ENCODE data around the gene LCN12. TPM values are rescaled to one million over a fixed set of nuclear protein-coding genes. Genes with fewer than 3 reads are reported as not detected.

The LCN12 gene
- total RNA-seq, 1 experiment from 2014 or later = not detected

GRCh38 chr9:136962163-136962562 is 10.1 kb downstream of the LCN12 start:
- H3K36me3 ChIP-seq = no peaks in the 10 kb centered on the region
- no peak overlapping the region for H3K4me3 ChIP-seq
- H3K27ac ChIP-seq = no peak overlapping the region
- H3K9me3 ChIP-seq (replicated peaks) = no peaks in the 10 kb centered on the region
- no peaks in the 10 kb centered on the region for H3K4me1 ChIP-seq (replicated peaks)
- H3K27me3 ChIP-seq (replicated peaks) = peaks cover 8% of the 10 kb centered on the region
- DNase-seq (ENCODE audit: low read depth in 1 of 2, low spot score in 2 of 2) = no peak

GRCh38 chr9:136962701-136963248 is 10.7 kb downstream of the LCN12 start:
- Histone ChIP-seq H3K9me3 (replicated peaks) (no peaks in the 10 kb centered on the region), H3K4me1 (replicated peaks) (no peaks in the 10 kb centered on the region), H3K27me3 (replicated peaks) (peaks cover 8% of the 10 kb centered on the region), H3K36me3 (no peaks in the 10 kb centered on the region), H3K4me3 (no peak overlapping the region), H3K27ac (no peak overlapping the region)
- no peak for DNase-seq (ENCODE audit: low read depth in 1 of 2, low spot score in 2 of 2)

- no peaks in the 10 kb centered on the region for H3K9me3 ChIP-seq (replicated peaks)
- H3K36me3 ChIP-seq = no peaks in the 10 kb centered on the region
- H3K4me3 ChIP-seq = no peak overlapping the region
- H3K4me1 ChIP-seq (replicated peaks) = no peaks in the 10 kb centered on the region
- H3K27me3 ChIP-seq (replicated peaks) = peaks cover 8% of the 10 kb centered on the region
- DNase-seq (ENCODE audit: low read depth in 1 of 2, low spot score in 2 of 2) = no peak
- H3K27ac ChIP-seq = no peak overlapping the region
Measured at GRCh38 chr9:136963341-136963740, 11.3 kb downstream of the LCN12 start.

- no peaks in the 10 kb centered on the region for H3K9me3 ChIP-seq (replicated peaks)
- no peaks in the 10 kb centered on the region for H3K4me1 ChIP-seq (replicated peaks)
- H3K27ac ChIP-seq = no peak overlapping the region
- DNase-seq (ENCODE audit: low read depth in 1 of 2, low spot score in 2 of 2) = no peak
- H3K4me3 ChIP-seq = no peak overlapping the region
- peaks cover 8% of the 10 kb centered on the region for H3K27me3 ChIP-seq (replicated peaks)
- H3K36me3 ChIP-seq = no peaks in the 10 kb centered on the region
Measured at GRCh38 chr9:136963751-136964150, 11.7 kb downstream of the LCN12 start.

- Histone ChIP-seq H3K36me3 (no peaks in the 10 kb centered on the region), H3K27me3 (replicated peaks) (peaks cover 8% of the 10 kb centered on the region), H3K4me1 (replicated peaks) (no peaks in the 10 kb centered on the region), H3K4me3 (no peak overlapping the region), H3K9me3 (replicated peaks) (no peaks in the 10 kb centered on the region), H3K27ac (no peak overlapping the region)
- DNase-seq (ENCODE audit: low read depth in 1 of 2, low spot score in 2 of 2) = no peak
Measured at GRCh38 chr9:136964171-136964689, 12.2 kb downstream of the LCN12 start.

- Histone ChIP-seq H3K36me3 (no peaks in the 10 kb centered on the region), H3K4me3 (no peak overlapping the region), H3K4me1 (replicated peaks) (no peaks in the 10 kb centered on the region), H3K27ac (no peak overlapping the region), H3K9me3 (replicated peaks) (no peaks in the 10 kb centered on the region), H3K27me3 (replicated peaks) (peaks cover 8% of the 10 kb centered on the region)
- no peak for DNase-seq (ENCODE audit: low read depth in 1 of 2, low spot score in 2 of 2)
Measured at GRCh38 chr9:136964833-136965422, 12.9 kb downstream of the LCN12 start.

- no peaks in the 10 kb centered on the region for H3K9me3 ChIP-seq (replicated peaks)
- DNase-seq (ENCODE audit: low read depth in 1 of 2, low spot score in 2 of 2) = no peak
- no peak overlapping the region for H3K27ac ChIP-seq
- no peak overlapping the region for H3K4me3 ChIP-seq
- no peaks in the 10 kb centered on the region for H3K4me1 ChIP-seq (replicated peaks)
- H3K36me3 ChIP-seq = no peaks in the 10 kb centered on the region
- peaks cover 8% of the 10 kb centered on the region for H3K27me3 ChIP-seq (replicated peaks)
Measured at GRCh38 chr9:136965771-136966484, 13.9 kb downstream of the LCN12 start.

GRCh38 chr9:136968333-136969127 is 16.5 kb downstream of the LCN12 start:
- Histone ChIP-seq H3K27me3 (replicated peaks) (peaks cover 10% of the 10 kb centered on the region), H3K4me3 (no peak overlapping the region), H3K27ac (no peak overlapping the region), H3K36me3 (no peaks in the 10 kb centered on the region), H3K4me1 (replicated peaks) (no peaks in the 10 kb centered on the region), H3K9me3 (replicated peaks) (no peaks in the 10 kb centered on the region)
- no peak for DNase-seq (ENCODE audit: low read depth in 1 of 2, low spot score in 2 of 2)

- Histone ChIP-seq H3K27me3 (replicated peaks) (peaks cover 10% of the 10 kb centered on the region), H3K9me3 (replicated peaks) (no peaks in the 10 kb centered on the region), H3K27ac (no peak overlapping the region), H3K4me1 (replicated peaks) (no peaks in the 10 kb centered on the region), H3K4me3 (no peak overlapping the region), H3K36me3 (no peaks in the 10 kb centered on the region)
- DNase-seq (ENCODE audit: low read depth in 1 of 2, low spot score in 2 of 2) = no peak
Measured at GRCh38 chr9:136969150-136969549, 17.1 kb downstream of the LCN12 start.

- Histone ChIP-seq H3K9me3 (replicated peaks) (no peaks in the 10 kb centered on the region), H3K4me1 (replicated peaks) (no peaks in the 10 kb centered on the region), H3K36me3 (no peaks in the 10 kb centered on the region), H3K27ac (no peak overlapping the region), H3K27me3 (replicated peaks) (peaks cover 10% of the 10 kb centered on the region), H3K4me3 (no peak overlapping the region)
- DNase-seq (ENCODE audit: low read depth in 1 of 2, low spot score in 2 of 2) = no peak
Measured at GRCh38 chr9:136969774-136970173, 17.7 kb downstream of the LCN12 start.

GRCh38 chr9:136970361-136970760 is 18.3 kb downstream of the LCN12 start:
- H3K4me3 ChIP-seq = no peak overlapping the region
- no peak for DNase-seq (ENCODE audit: low read depth in 1 of 2, low spot score in 2 of 2)
- H3K36me3 ChIP-seq = no peaks in the 10 kb centered on the region
- no peak overlapping the region for H3K27ac ChIP-seq
- no peaks in the 10 kb centered on the region for H3K4me1 ChIP-seq (replicated peaks)
- no peaks in the 10 kb centered on the region for H3K9me3 ChIP-seq (replicated peaks)
- peaks cover 11% of the 10 kb centered on the region for H3K27me3 ChIP-seq (replicated peaks)

- Histone ChIP-seq H3K4me1 (replicated peaks) (no peaks in the 10 kb centered on the region), H3K4me3 (no peak overlapping the region), H3K36me3 (no peaks in the 10 kb centered on the region), H3K27ac (no peak overlapping the region), H3K9me3 (replicated peaks) (no peaks in the 10 kb centered on the region), H3K27me3 (replicated peaks) (0 out of 2 replicates have a peak, but pooled peaks cover 4% of the 10 kb centered on the region)
- DNase-seq (ENCODE audit: low read depth in 1 of 2, low spot score in 2 of 2) = no peak
Measured at GRCh38 chr9:136971746-136972145, 19.7 kb downstream of the LCN12 start.

- no peak for DNase-seq (ENCODE audit: low read depth in 1 of 2, low spot score in 2 of 2)
- Histone ChIP-seq H3K4me3 (no peak overlapping the region), H3K4me1 (replicated peaks) (no peaks in the 10 kb centered on the region), H3K36me3 (no peaks in the 10 kb centered on the region), H3K27me3 (replicated peaks) (0 out of 2 replicates have a peak, but pooled peaks cover 4% of the 10 kb centered on the region), H3K9me3 (replicated peaks) (no peaks in the 10 kb centered on the region), H3K27ac (no peak overlapping the region)
Measured at GRCh38 chr9:136972335-136972734, 20.3 kb downstream of the LCN12 start.
